H9 (cell line): ENCODE data around the gene NEURL1. TPM values are rescaled to one million over a fixed set of nuclear protein-coding genes. Genes with fewer than 3 reads are reported as not detected.

Experiments used
- DNase-seq: peaks from one replicate; pipeline ENCODE4 v3.0.0-alpha.2; 2017
- H2AFZ ChIP-seq: one replicate; pipeline ENCODE4 v1.6.1; 2013; ENCODE audit warnings: mild to moderate bottlenecking, low read length, control low read depth, moderate library complexity
- H2AK5ac ChIP-seq: 2 replicates; pipeline ENCODE4 v1.6.1; 2013; ENCODE audit warnings: low read length, control low read depth, mixed read lengths; ENCODE audit not compliant: insufficient read length
- H2BK120ac ChIP-seq: one replicate; pipeline ENCODE4 v1.6.1; 2013; ENCODE audit warnings: low read depth, mild to moderate bottlenecking, low read length, control low read depth, inconsistent platforms; ENCODE audit not compliant: poor library complexity, severe bottlenecking
- H2BK12ac ChIP-seq: 2 replicates; pipeline ENCODE4 v1.6.1; 2013; ENCODE audit warnings: low read length, control low read depth, mixed read lengths, low read depth; ENCODE audit not compliant: insufficient read length
- H2BK15ac ChIP-seq: 2 replicates; pipeline ENCODE4 v1.6.1; 2013; ENCODE audit warnings: low read depth, low read length, control low read depth
- H2BK20ac ChIP-seq: one replicate; pipeline ENCODE4 v1.6.1; 2013; ENCODE audit warnings: low read depth, mild to moderate bottlenecking, low read length, control low read depth, inconsistent platforms; ENCODE audit not compliant: poor library complexity, severe bottlenecking
- H2BK5ac ChIP-seq: 2 replicates; pipeline ENCODE4 v1.6.1; 2013; ENCODE audit warnings: low read length, control low read depth, mixed read lengths; ENCODE audit not compliant: insufficient read length
- H3K14ac ChIP-seq: 2 replicates; pipeline ENCODE4 v1.6.1; 2013; ENCODE audit warnings: low read length, control low read depth; ENCODE audit not compliant: insufficient read depth
- H3K18ac ChIP-seq: 2 replicates; pipeline ENCODE4 v1.6.1; 2013; ENCODE audit warnings: low read depth, mild to moderate bottlenecking, mixed read lengths, low read length, control low read depth; ENCODE audit not compliant: insufficient read length
- H3K23ac ChIP-seq: 2 replicates; pipeline ENCODE4 v1.6.1; 2013; ENCODE audit warnings: low read length, control low read depth, mixed read lengths, low read depth; ENCODE audit not compliant: insufficient read length
- H3K23me2 ChIP-seq: 2 replicates; pipeline ENCODE4 v1.6.1; 2013; ENCODE audit warnings: low read depth, mild to moderate bottlenecking, mixed read lengths, low read length, control low read depth; ENCODE audit not compliant: insufficient read length, poor library complexity, severe bottlenecking
- H3K27ac ChIP-seq: 2 replicates; pipeline ENCODE4 v1.5.1; 2013; ENCODE audit warnings: low read length, control low read depth, mixed read lengths, low read depth; ENCODE audit not compliant: insufficient read length
- H3K27me3 ChIP-seq: 2 replicates; pipeline ENCODE4 v1.6.1; 2013; ENCODE audit warnings: low read length, control low read depth, inconsistent platforms; ENCODE audit not compliant: insufficient read depth
- H3K4ac ChIP-seq: 2 replicates; pipeline ENCODE4 v1.6.1; 2013; ENCODE audit warnings: low read depth, mild to moderate bottlenecking, control low read depth, inconsistent platforms, low read length, moderate library complexity
- H3K4me1 ChIP-seq: 2 replicates; pipeline ENCODE4 v1.6.1; 2013; ENCODE audit warnings: low read length, control low read depth, inconsistent platforms; ENCODE audit not compliant: insufficient read depth
- H3K4me2 ChIP-seq: 2 replicates; pipeline ENCODE4 v1.6.1; 2013; ENCODE audit warnings: low read length, control low read depth, mixed read lengths; ENCODE audit not compliant: insufficient read length, insufficient read depth
- H3K56ac ChIP-seq: 2 replicates; pipeline ENCODE4 v1.6.1; 2013; ENCODE audit warnings: low read depth, mild to moderate bottlenecking, mixed read lengths, low read length, control low read depth; ENCODE audit not compliant: insufficient read length
- H3K79me1 ChIP-seq: 2 replicates; pipeline ENCODE4 v1.6.1; 2013; ENCODE audit warnings: low read depth, mild to moderate bottlenecking, moderate library complexity, low read length, control low read depth, inconsistent platforms; ENCODE audit not compliant: insufficient read depth, poor library complexity, severe bottlenecking
- H3K79me2 ChIP-seq: 2 replicates; pipeline ENCODE4 v1.6.1; 2013; ENCODE audit warnings: low read length, control low read depth, inconsistent platforms; ENCODE audit not compliant: insufficient read depth
- H3K9ac ChIP-seq: 2 replicates; pipeline ENCODE4 v1.6.1; 2013; ENCODE audit warnings: low read length, control low read depth, mixed read lengths; ENCODE audit not compliant: insufficient read length; ENCODE audit errors: extremely low read depth
- H3K9me3 ChIP-seq: one replicate; pipeline ENCODE4 v1.6.1; 2013; ENCODE audit warnings: low read depth, low read length, inconsistent platforms; ENCODE audit not compliant: control insufficient read depth
- H3T11ph ChIP-seq: one replicate; pipeline ENCODE4 v1.6.1; 2013; ENCODE audit warnings: mild to moderate bottlenecking, low read length, control low read depth, inconsistent platforms
- H4K20me1 ChIP-seq: one replicate; pipeline ENCODE4 v1.6.1; 2013; ENCODE audit not compliant: control insufficient read depth, insufficient read length, insufficient read depth
- H4K5ac ChIP-seq: 2 replicates; pipeline ENCODE4 v1.6.1; 2013; ENCODE audit warnings: low read depth, mild to moderate bottlenecking, mixed read lengths, low read length, control low read depth; ENCODE audit not compliant: insufficient read length
- H4K8ac ChIP-seq: replicated peaks from 2 replicates; pipeline ENCODE4 v1.6.1; 2013; ENCODE audit warnings: low read length, control low read depth, mixed read lengths, low read depth; ENCODE audit not compliant: insufficient read length
- H4K91ac ChIP-seq: 2 replicates; pipeline ENCODE4 v1.6.1; 2013; ENCODE audit warnings: low read depth, mild to moderate bottlenecking, moderate library complexity, mixed read lengths, low read length, control low read depth; ENCODE audit not compliant: insufficient read length
- H3K27ac Mint-ChIP-seq, 3 experiments: 2 replicates in 2 of 3; 3 replicates in 1 of 3; pipeline ENCODE4 v1.8.0; 2020 to 2021; ENCODE audit warnings: mixed read lengths in 3 of 3, mild to moderate bottlenecking in 1 of 3, moderate library complexity in 1 of 3
- H3K27me3 Mint-ChIP-seq: 2 replicates; pipeline ENCODE4 v1.8.0; 2021; ENCODE audit warnings: low read depth, mild to moderate bottlenecking, moderate library complexity, mixed read lengths
- H3K36me3 Mint-ChIP-seq, 3 experiments: 2 replicates in 2 of 3; 3 replicates in 1 of 3; pipeline ENCODE4 v1.8.0; 2020 to 2021; ENCODE audit warnings: low read depth in 3 of 3, mixed read lengths in 3 of 3; ENCODE audit not compliant: insufficient read depth in 1 of 3
- H3K4me1 Mint-ChIP-seq, 2 experiments: 2 replicates each; pipeline ENCODE4 v1.8.0; 2020; ENCODE audit warnings: mixed read lengths in 2 of 2
- H3K4me3 Mint-ChIP-seq, 2 experiments: 2 replicates in 1 of 2; 3 replicates in 1 of 2; pipeline ENCODE4 v1.8.0; 2020 to 2021; ENCODE audit warnings: mild to moderate bottlenecking in 2 of 2, mixed read lengths in 2 of 2, moderate library complexity in 1 of 2
- H3K9me3 Mint-ChIP-seq, 2 experiments: 2 replicates in 1 of 2; 3 replicates in 1 of 2; pipeline ENCODE4 v1.8.0; 2020; ENCODE audit warnings: mild to moderate bottlenecking in 2 of 2, mixed read lengths in 2 of 2, moderate library complexity in 1 of 2
- WGBS: extraction: QIAGEN DNeasy Blood & Tissue Kit; methylation state at CpG from one replicate; pipeline ENCODE4 v1.1.7; 2013; ENCODE audit warnings: missing lambda C conversion rate, low lambda C conversion rate, mixed read lengths; ENCODE audit not compliant: insufficient read length; ENCODE audit errors: extremely low coverage; 5-methylcytosine and 5-hydroxymethylcytosine counted together
- total RNA-seq: library from RNA; stranded (reverse); gene quantifications from 2 replicates; pipeline ENCODE4 v1.2.1, GENCODE V29; 2021
- TF ChIP-seq, protein P1 (sequence below): fragments of 200-600 bp; sonication (generic); conservative IDR thresholded peaks from 3 replicates; pipeline ENCODE4 v1.8.0; 2021; ENCODE audit warnings: antibody characterized with exemption, mild to moderate bottlenecking

NEURL1 gene
- total RNA-seq, 1 experiment from 2014 or later = 1.2 TPM

DNA sequence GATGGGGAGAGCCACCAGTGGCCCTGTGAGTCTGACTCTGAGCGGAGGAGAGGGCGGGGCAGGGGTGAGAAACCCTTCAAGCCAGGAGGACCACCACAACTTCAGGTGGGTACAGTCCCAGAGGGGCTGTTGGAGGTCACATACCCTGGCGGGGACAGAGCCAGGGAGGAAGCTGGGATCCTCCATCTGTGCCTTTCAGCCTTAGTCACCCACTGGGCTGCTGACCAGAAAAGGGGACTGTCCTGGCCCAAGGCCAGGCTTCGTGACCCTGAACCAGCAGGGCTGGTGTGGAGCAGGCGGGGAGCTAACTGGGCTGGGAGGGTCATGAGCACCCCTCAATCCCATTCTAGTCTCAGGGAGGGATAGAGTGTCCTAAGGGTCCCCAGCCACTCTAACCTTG, 13.0 kb upstream of the NEURL1 start:
- no peak overlapping the region for H3K27ac Mint-ChIP-seq
- TF ChIP-seq, protein P1, sequence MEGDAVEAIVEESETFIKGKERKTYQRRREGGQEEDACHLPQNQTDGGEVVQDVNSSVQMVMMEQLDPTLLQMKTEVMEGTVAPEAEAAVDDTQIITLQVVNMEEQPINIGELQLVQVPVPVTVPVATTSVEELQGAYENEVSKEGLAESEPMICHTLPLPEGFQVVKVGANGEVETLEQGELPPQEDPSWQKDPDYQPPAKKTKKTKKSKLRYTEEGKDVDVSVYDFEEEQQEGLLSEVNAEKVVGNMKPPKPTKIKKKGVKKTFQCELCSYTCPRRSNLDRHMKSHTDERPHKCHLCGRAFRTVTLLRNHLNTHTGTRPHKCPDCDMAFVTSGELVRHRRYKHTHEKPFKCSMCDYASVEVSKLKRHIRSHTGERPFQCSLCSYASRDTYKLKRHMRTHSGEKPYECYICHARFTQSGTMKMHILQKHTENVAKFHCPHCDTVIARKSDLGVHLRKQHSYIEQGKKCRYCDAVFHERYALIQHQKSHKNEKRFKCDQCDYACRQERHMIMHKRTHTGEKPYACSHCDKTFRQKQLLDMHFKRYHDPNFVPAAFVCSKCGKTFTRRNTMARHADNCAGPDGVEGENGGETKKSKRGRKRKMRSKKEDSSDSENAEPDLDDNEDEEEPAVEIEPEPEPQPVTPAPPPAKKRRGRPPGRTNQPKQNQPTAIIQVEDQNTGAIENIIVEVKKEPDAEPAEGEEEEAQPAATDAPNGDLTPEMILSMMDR = no peak
- H3K27me3 ChIP-seq = no peaks in the 10 kb centered on the region
- no peak overlapping the region for H3K56ac ChIP-seq
- H3K9me3 ChIP-seq = no peaks in the 10 kb centered on the region
- no peaks in the 10 kb centered on the region for H3K23me2 ChIP-seq
- no peak overlapping the region for H4K5ac ChIP-seq
- H4K20me1 ChIP-seq = no peaks in the 10 kb centered on the region
- H2AFZ ChIP-seq = no peak overlapping the region
- no peak overlapping the region for H4K8ac ChIP-seq
- no peak overlapping the region for H2BK5ac ChIP-seq
- no peaks in the 10 kb centered on the region for H3K79me2 ChIP-seq
- WGBS = no CpG with 5 or more reads among the region's 5 CpGs
- no peak overlapping the region for H2BK120ac ChIP-seq
- H3K14ac ChIP-seq = no peak overlapping the region
- H3K4me3 Mint-ChIP-seq = no peak overlapping the region
- no peak overlapping the region for H2AK5ac ChIP-seq
- no peak overlapping the region for H2BK20ac ChIP-seq
- H3K27ac ChIP-seq = no peak overlapping the region
- H3K4ac ChIP-seq = no peak overlapping the region
- peaks cover 2% of the 10 kb centered on the region; the same call in 1 of the 2 replicates for H3K27me3 Mint-ChIP-seq
- no peak overlapping the region for H3K9ac ChIP-seq
- H2BK12ac ChIP-seq = no peak overlapping the region
- H3K36me3 Mint-ChIP-seq = no peaks in the 10 kb centered on the region
- no peaks in the 10 kb centered on the region for H3K79me1 ChIP-seq
- H3T11ph ChIP-seq = no peak overlapping the region
- H2BK15ac ChIP-seq = no peak overlapping the region
- H3K4me2 ChIP-seq = no peak overlapping the region
- H3K4me1 ChIP-seq = no peaks in the 10 kb centered on the region
- no peak overlapping the region for H3K23ac ChIP-seq
- no peaks in the 10 kb centered on the region for H3K9me3 Mint-ChIP-seq
- H3K4me1 Mint-ChIP-seq = peaks cover 10 to 17% of the 10 kb centered on the region in 2 experiments
- no peak overlapping the region for H4K91ac ChIP-seq
- no peak overlapping the region for H3K18ac ChIP-seq
- DNase-seq = no peak
